Measurements from ENCODE around the gene TCEA3.
A peak's percentile ranks its signal among the peaks of the same experiment; 100 is the strongest.

TCEA3 gene

GRCh38 chr1:23424293-23425192 lies at the start of gene TCEA3:
Gene TCEA3 (minus strand): TSS chr1:23424748. CDS start chr1:23424633, 115 bp downstream.
- TF ChIP-seq ZNF274 (IDR thresholded peaks at IDR 0.05; ENCODE audit: low read depth, low read length) (no peak), SUZ12 (IDR thresholded peaks at IDR 0.05; ENCODE audit: extremely low read depth, insufficient read depth, insufficient read length) (no peak), YY1 (IDR thresholded peaks at IDR 0.05; ENCODE audit: insufficient read depth, insufficient read length) (no peak)
- Histone ChIP-seq H3K4me1 (ENCODE audit: insufficient read depth, insufficient read length) (no peaks in the 10 kb centered on the region), H3K27me3 (ENCODE audit: insufficient read depth, insufficient read length) (peaks cover 86% of the 10 kb centered on the region), H3K9ac (ENCODE audit: insufficient read length, low read depth) (peak within 1 kb of the TSS; percentile 44), H3K36me3 (ENCODE audit: insufficient read depth, insufficient read length, low read length) (peaks cover 28% of the 10 kb centered on the region), H3K4me3 (ENCODE audit: insufficient read length, low read depth) (peak within 1 kb of the TSS; percentile 19), H3K9me3 (ENCODE audit: insufficient read depth, low read length) (no peaks in the 10 kb centered on the region)
- DNase-seq (ENCODE audit: low read depth, low spot score), result no peak

GRCh38 chr1:23473037-23473800 lies 48.7 kb upstream of the TCEA3 start:
- no peak for DNase-seq (ENCODE audit: low read depth, low spot score)

GRCh38 chr1:23472351-23473036 lies 47.9 kb upstream of the TCEA3 start:
- no peak for TF ChIP-seq YY1 (IDR thresholded peaks at IDR 0.05; ENCODE audit: insufficient read depth, insufficient read length)
- TF ChIP-seq ZNF274 (IDR thresholded peaks at IDR 0.05; ENCODE audit: low read depth, low read length), result no peak
- TF ChIP-seq SUZ12 (IDR thresholded peaks at IDR 0.05; ENCODE audit: extremely low read depth, insufficient read depth, insufficient read length), result no peak
- H3K4me3 ChIP-seq (ENCODE audit: insufficient read length, low read depth), result no peak overlapping the region

More at GRCh38 chr1:23473037-23473800, 48.7 kb upstream of the TCEA3 start:
- H3K9ac ChIP-seq (ENCODE audit: insufficient read length, low read depth), result no peak overlapping the region
- H3K4me1 ChIP-seq (ENCODE audit: insufficient read depth, insufficient read length), result peaks cover 2% of the 10 kb centered on the region
- no peaks in the 10 kb centered on the region for H3K9me3 ChIP-seq (ENCODE audit: insufficient read depth, low read length)
- TF ChIP-seq YY1 (IDR thresholded peaks at IDR 0.05; ENCODE audit: insufficient read depth, insufficient read length) (no peak), SUZ12 (IDR thresholded peaks at IDR 0.05; ENCODE audit: extremely low read depth, insufficient read depth, insufficient read length) (no peak), ZNF274 (IDR thresholded peaks at IDR 0.05; ENCODE audit: low read depth, low read length) (no peak)
- no peak overlapping the region for H3K4me3 ChIP-seq (ENCODE audit: insufficient read length, low read depth)
- no peaks in the 10 kb centered on the region for H3K27me3 ChIP-seq (ENCODE audit: insufficient read depth, insufficient read length)
- peaks cover 12% of the 10 kb centered on the region for H3K36me3 ChIP-seq (ENCODE audit: insufficient read depth, insufficient read length, low read length)

GRCh38 chr1:23471473-23472075 lies 47.0 kb upstream of the TCEA3 start:
- DNase-seq (ENCODE audit: low read depth, low spot score), result no peak
- H3K4me3 ChIP-seq (ENCODE audit: insufficient read length, low read depth), result no peak overlapping the region
- peaks cover 4% of the 10 kb centered on the region for H3K36me3 ChIP-seq (ENCODE audit: insufficient read depth, insufficient read length, low read length)
- H3K27me3 ChIP-seq (ENCODE audit: insufficient read depth, insufficient read length), result no peaks in the 10 kb centered on the region
- no peaks in the 10 kb centered on the region for H3K9me3 ChIP-seq (ENCODE audit: insufficient read depth, low read length)
- H3K4me1 ChIP-seq (ENCODE audit: insufficient read depth, insufficient read length), result peaks cover 2% of the 10 kb centered on the region
- H3K9ac ChIP-seq (ENCODE audit: insufficient read length, low read depth), result no peak overlapping the region
- TF ChIP-seq ZNF274 (IDR thresholded peaks at IDR 0.05; ENCODE audit: low read depth, low read length) (no peak), YY1 (IDR thresholded peaks at IDR 0.05; ENCODE audit: insufficient read depth, insufficient read length) (no peak), SUZ12 (IDR thresholded peaks at IDR 0.05; ENCODE audit: extremely low read depth, insufficient read depth, insufficient read length) (no peak)

More at GRCh38 chr1:23472351-23473036, 47.9 kb upstream of the TCEA3 start:
- Histone ChIP-seq H3K4me1 (ENCODE audit: insufficient read depth, insufficient read length) (peaks cover 2% of the 10 kb centered on the region), H3K27me3 (ENCODE audit: insufficient read depth, insufficient read length) (no peaks in the 10 kb centered on the region), H3K36me3 (ENCODE audit: insufficient read depth, insufficient read length, low read length) (peaks cover 8% of the 10 kb centered on the region), H3K9me3 (ENCODE audit: insufficient read depth, low read length) (no peaks in the 10 kb centered on the region), H3K9ac (ENCODE audit: insufficient read length, low read depth) (no peak overlapping the region)
- DNase-seq (ENCODE audit: low read depth, low spot score), result no peak

GRCh38 chr1:23470282-23471070 lies 45.9 kb upstream of the TCEA3 start:
- TF ChIP-seq ZNF274 (IDR thresholded peaks at IDR 0.05; ENCODE audit: low read depth, low read length) (no peak), YY1 (IDR thresholded peaks at IDR 0.05; ENCODE audit: insufficient read depth, insufficient read length) (no peak), SUZ12 (IDR thresholded peaks at IDR 0.05; ENCODE audit: extremely low read depth, insufficient read depth, insufficient read length) (no peak)
- Histone ChIP-seq H3K9ac (ENCODE audit: insufficient read length, low read depth) (no peak overlapping the region), H3K4me3 (ENCODE audit: insufficient read length, low read depth) (no peak overlapping the region), H3K4me1 (ENCODE audit: insufficient read depth, insufficient read length) (peaks cover 2% of the 10 kb centered on the region), H3K9me3 (ENCODE audit: insufficient read depth, low read length) (no peaks in the 10 kb centered on the region), H3K36me3 (ENCODE audit: insufficient read depth, insufficient read length, low read length) (peaks cover 4% of the 10 kb centered on the region), H3K27me3 (ENCODE audit: insufficient read depth, insufficient read length) (no peaks in the 10 kb centered on the region)
- no peak for DNase-seq (ENCODE audit: low read depth, low spot score)

- no peak overlapping the region for H3K9ac ChIP-seq (ENCODE audit: insufficient read length, low read depth)
- TF ChIP-seq YY1 (IDR thresholded peaks at IDR 0.05; ENCODE audit: insufficient read depth, insufficient read length) (no peak), SUZ12 (IDR thresholded peaks at IDR 0.05; ENCODE audit: extremely low read depth, insufficient read depth, insufficient read length) (no peak), ZNF274 (IDR thresholded peaks at IDR 0.05; ENCODE audit: low read depth, low read length) (no peak)
- H3K36me3 ChIP-seq (ENCODE audit: insufficient read depth, insufficient read length, low read length), result peaks cover 4% of the 10 kb centered on the region
- no peaks in the 10 kb centered on the region for H3K9me3 ChIP-seq (ENCODE audit: insufficient read depth, low read length)
- H3K27me3 ChIP-seq (ENCODE audit: insufficient read depth, insufficient read length), result no peaks in the 10 kb centered on the region
- no peaks in the 10 kb centered on the region for H3K4me1 ChIP-seq (ENCODE audit: insufficient read depth, insufficient read length)
- DNase-seq (ENCODE audit: low read depth, low spot score), result no peak
- H3K4me3 ChIP-seq (ENCODE audit: insufficient read length, low read depth), result no peak overlapping the region
Observed at GRCh38 chr1:23469372-23469982, 44.9 kb upstream of the TCEA3 start.

Measured in NT2/D1 (cell line).